ENCODE measurements around the gene ATP2A2. TPM values are rescaled to one million over a fixed set of nuclear protein-coding genes. Genes with fewer than 3 reads are reported as not detected.

Gene ATP2A2
- total RNA-seq, 2 donors from 2014 or later = 248 to 311 TPM

DNA sequence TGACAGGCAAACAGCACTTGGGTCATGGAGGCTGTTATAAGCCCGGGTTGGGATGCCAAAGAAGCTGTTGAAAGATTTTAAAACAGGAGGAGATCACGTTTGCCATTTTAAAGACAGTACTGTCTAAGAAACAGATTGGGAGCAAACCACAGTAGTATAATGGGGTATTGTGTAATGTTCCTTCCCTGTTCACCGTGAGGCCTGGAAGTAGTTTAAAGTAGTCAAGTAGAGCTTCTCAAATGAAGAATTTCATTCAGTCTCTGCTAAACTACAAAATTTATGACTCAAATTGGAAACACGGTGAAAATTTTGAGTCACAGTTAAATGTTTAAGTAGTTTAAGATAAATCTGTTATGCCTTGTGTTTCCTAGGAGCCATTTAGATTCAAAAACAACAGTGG is 35.8 kb downstream of the ATP2A2 start:
- Histone ChIP-seq H3K9me3 (no peaks in the 10 kb centered on the region), H3K36me3 (peaks cover 5% of the 10 kb centered on the region), H3K27me3 (no peaks in the 10 kb centered on the region), H3K9ac (ENCODE audit: low read depth in 2 of 2, low read length in 2 of 2) (no peak overlapping the region), H3K27ac (peak overlapping the region; percentile 38), H3K4me3 (no peak overlapping the region), H3K4me1 (peaks cover 15% of the 10 kb centered on the region)
- TF ChIP-seq, protein P1, sequence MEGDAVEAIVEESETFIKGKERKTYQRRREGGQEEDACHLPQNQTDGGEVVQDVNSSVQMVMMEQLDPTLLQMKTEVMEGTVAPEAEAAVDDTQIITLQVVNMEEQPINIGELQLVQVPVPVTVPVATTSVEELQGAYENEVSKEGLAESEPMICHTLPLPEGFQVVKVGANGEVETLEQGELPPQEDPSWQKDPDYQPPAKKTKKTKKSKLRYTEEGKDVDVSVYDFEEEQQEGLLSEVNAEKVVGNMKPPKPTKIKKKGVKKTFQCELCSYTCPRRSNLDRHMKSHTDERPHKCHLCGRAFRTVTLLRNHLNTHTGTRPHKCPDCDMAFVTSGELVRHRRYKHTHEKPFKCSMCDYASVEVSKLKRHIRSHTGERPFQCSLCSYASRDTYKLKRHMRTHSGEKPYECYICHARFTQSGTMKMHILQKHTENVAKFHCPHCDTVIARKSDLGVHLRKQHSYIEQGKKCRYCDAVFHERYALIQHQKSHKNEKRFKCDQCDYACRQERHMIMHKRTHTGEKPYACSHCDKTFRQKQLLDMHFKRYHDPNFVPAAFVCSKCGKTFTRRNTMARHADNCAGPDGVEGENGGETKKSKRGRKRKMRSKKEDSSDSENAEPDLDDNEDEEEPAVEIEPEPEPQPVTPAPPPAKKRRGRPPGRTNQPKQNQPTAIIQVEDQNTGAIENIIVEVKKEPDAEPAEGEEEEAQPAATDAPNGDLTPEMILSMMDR (IDR thresholded peaks at IDR 0.05) = no peak
- intact Hi-C loops (cut with DNase I) = no loop called here
- no peak for DNase-seq

DNA sequence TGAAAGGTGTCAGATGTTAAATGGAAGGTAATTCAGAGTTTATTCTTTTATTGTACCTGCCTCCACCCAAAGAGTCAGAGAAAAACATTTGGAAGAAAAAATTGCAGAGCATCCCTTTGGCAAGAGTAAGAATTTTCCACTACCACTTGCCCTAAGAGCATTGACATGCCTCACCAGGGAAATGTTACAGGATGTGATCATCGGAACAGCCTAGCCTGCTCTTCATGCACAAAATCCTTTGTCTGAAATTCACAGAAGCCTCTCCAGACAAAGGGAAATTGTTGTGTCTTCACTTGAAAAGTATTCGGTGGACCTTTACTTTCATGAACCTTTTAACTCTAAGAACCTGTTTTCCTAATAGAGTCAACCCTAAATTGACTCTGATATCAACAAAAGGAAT is 36.9 kb downstream of the ATP2A2 start:
- Histone ChIP-seq H3K4me1 (peaks cover 15% of the 10 kb centered on the region), H3K9ac (ENCODE audit: low read depth in 2 of 2, low read length in 2 of 2) (no peak overlapping the region), H3K4me3 (no peak overlapping the region), H3K36me3 (peaks cover 8% of the 10 kb centered on the region), H3K27ac (peak overlapping the region; percentile 38), H3K27me3 (no peaks in the 10 kb centered on the region), H3K9me3 (no peaks in the 10 kb centered on the region)
- intact Hi-C loops (cut with DNase I) = no loop called here
- TF ChIP-seq, protein P1 (IDR thresholded peaks at IDR 0.05) = no peak
- DNase-seq = no peak

DNA sequence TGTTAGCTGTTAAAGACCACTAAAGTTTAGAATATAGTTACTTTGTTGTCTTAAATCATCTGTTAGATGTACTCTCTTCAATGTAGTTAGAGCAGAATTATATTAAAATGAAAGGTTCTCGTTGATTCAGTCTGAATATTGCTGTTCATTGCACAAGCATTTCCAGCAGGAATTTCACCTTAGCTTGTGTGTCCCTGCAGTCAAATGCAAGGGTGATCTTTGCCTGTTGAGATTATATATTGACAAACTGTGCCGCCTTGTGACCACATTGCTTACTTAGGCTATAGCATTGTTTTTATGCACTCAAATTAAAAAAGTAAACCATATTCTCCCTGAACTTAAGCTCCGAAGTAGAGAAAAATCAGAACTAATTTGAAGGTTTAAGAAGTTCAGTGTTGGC is 39.5 kb downstream of the ATP2A2 start:
- H3K36me3 ChIP-seq = peaks cover 11% of the 10 kb centered on the region
- no peak overlapping the region for H3K27ac ChIP-seq
- H3K4me1 ChIP-seq = peaks cover 15% of the 10 kb centered on the region

DNA sequence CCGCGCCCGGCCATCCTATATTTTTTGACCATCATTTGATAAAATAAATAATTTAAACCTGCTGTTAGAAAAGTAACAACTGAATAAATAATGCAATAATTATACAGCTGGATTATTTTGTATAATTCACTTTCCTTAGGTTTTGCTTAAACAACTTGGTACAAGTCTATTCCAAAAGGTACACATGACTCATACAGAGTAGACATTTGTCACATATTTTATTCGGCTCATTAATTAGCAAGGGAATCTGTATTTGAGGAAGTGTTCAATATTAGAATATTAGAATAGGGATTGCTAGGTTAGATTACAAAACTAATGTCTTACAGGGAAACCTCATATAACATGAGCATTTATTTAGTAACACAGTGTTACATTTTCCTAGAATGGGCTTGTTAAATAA is 48.7 kb downstream of the ATP2A2 start:
- Histone ChIP-seq H3K4me3 (no peak overlapping the region), H3K4me1 (no peaks in the 10 kb centered on the region), H3K36me3 (peaks cover 41% of the 10 kb centered on the region), H3K9me3 (no peaks in the 10 kb centered on the region), H3K9ac (ENCODE audit: low read depth in 2 of 2, low read length in 2 of 2) (no peak overlapping the region), H3K27ac (no peak overlapping the region), H3K27me3 (no peaks in the 10 kb centered on the region)
- TF ChIP-seq, protein P1 (IDR thresholded peaks at IDR 0.05) = no peak
- intact Hi-C loops (cut with DNase I) = no loop called here
- DNase-seq = no peak

More for the DNA sequence above, 39.5 kb downstream of the ATP2A2 start:
- DNase-seq = no peak
- H3K4me3 ChIP-seq = no peak overlapping the region
- H3K9me3 ChIP-seq = no peaks in the 10 kb centered on the region
- TF ChIP-seq, protein P1 (IDR thresholded peaks at IDR 0.05) = no peak
- no peaks in the 10 kb centered on the region for H3K27me3 ChIP-seq
- intact Hi-C loops (cut with DNase I) = no loop called here
- no peak overlapping the region for H3K9ac ChIP-seq (ENCODE audit: low read depth in 2 of 2, low read length in 2 of 2)

DNA sequence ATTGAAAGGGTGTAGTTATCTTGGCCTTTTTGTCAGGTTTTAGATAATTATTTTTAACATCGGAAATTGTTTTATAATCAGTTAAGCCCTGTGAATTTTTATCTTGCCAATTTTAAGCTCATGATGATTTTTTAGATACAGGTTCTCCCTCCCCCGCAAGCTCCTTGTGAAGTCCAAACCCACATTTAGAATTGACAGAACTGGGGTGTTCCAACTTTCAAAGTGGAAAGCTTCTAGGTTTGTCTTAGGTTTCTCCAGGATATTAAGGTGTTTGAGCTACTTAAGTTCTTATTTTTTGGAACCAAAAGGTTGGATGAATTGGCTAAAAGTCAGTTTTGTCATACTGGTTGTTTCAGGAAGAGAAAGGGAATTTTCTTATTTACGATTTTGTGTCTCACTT is 49.1 kb downstream of the ATP2A2 start:
- peaks cover 46% of the 10 kb centered on the region for H3K36me3 ChIP-seq
- H3K9ac ChIP-seq (ENCODE audit: low read depth in 2 of 2, low read length in 2 of 2) = no peak overlapping the region
- no peak overlapping the region for H3K27ac ChIP-seq
- intact Hi-C loops (cut with DNase I) = no loop called here
- H3K4me1 ChIP-seq = no peaks in the 10 kb centered on the region
- no peaks in the 10 kb centered on the region for H3K9me3 ChIP-seq
- no peaks in the 10 kb centered on the region for H3K27me3 ChIP-seq
- TF ChIP-seq, protein P1 (IDR thresholded peaks at IDR 0.05) = no peak
- no peak for DNase-seq
- no peak overlapping the region for H3K4me3 ChIP-seq

DNA sequence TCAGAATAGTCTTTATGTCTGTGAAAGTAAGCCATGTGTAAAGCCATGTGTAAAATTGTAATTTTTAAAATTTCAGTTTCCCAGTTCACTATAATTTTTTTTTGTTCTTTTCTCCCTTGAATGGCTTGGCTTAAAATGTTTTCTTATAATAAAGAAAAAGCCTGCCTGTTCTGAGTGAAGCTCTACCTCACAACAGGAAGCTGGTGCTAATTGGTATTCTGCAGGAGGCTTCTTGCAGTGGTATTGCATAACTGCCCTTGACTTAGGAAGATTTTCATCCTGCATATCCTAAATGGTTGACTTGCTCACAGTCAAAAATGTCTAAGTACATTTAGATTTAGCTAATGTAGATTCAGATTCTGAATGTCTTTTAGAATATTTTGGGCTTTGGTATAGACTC is 49.5 kb downstream of the ATP2A2 start:
- peaks cover 50% of the 10 kb centered on the region for H3K36me3 ChIP-seq
- no peaks in the 10 kb centered on the region for H3K4me1 ChIP-seq
- intact Hi-C loops (cut with DNase I) = no loop called here
- no peak overlapping the region for H3K9ac ChIP-seq (ENCODE audit: low read depth in 2 of 2, low read length in 2 of 2)
- H3K27ac ChIP-seq = no peak overlapping the region
- no peaks in the 10 kb centered on the region for H3K27me3 ChIP-seq
- DNase-seq = no peak
- no peak overlapping the region for H3K4me3 ChIP-seq
- TF ChIP-seq, protein P1 (IDR thresholded peaks at IDR 0.05) = no peak
- no peaks in the 10 kb centered on the region for H3K9me3 ChIP-seq

Measured in colonic mucosa (tissue), 4 donors.